K562 (cell line): ENCODE data around the gene RHPN2. TPM values are rescaled to one million over a fixed set of nuclear protein-coding genes. Genes with fewer than 3 reads are reported as not detected.

ENCODE experiments used
- ATF4 ChIP-seq: fragments of 450-650 bp; formaldehyde crosslinking; IDR thresholded peaks from 2 replicates; pipeline ENCODE4 v1.4.0; 2022; ENCODE audit warnings: mild to moderate bottlenecking, moderate library complexity
- HNRNPUL1 ChIP-seq: fragments of 200-400 bp; formaldehyde crosslinking; IDR thresholded peaks from 2 replicates; pipeline ENCODE4 v1.6.1; 2017; ENCODE audit warnings: low read length
- MCM7 ChIP-seq, 2 experiments: fragments of 450-650 bp; IDR thresholded peaks; 2 replicates each; pipeline ENCODE4 v1.6.1; 2016 to 2018
- MYC ChIP-seq, 2 experiments: fragments of 250-450 bp in 1 of 2; sonication (Bioruptor Pico) in 1 of 2; IDR thresholded peaks; 2 replicates each; pipeline versions ENCODE4 v1.5.1 to v1.6.1; 2012 to 2021; ENCODE audit warnings: low read depth in 2 of 2, borderline replicate concordance in 1 of 2, improper control_type of control experiment in 1 of 2, low read length in 1 of 2, mild to moderate bottlenecking in 1 of 2, moderate library complexity in 1 of 2
- RNF2 ChIP-seq: sonication (generic); IDR thresholded peaks from 2 replicates; pipeline ENCODE4 v1.6.1; 2016
- ZBED1 ChIP-seq: IDR thresholded peaks from 2 replicates; pipeline ENCODE4 v1.6.1; 2014
- ZNF318 ChIP-seq, 2 experiments: fragments of 450-650 bp; IDR thresholded peaks; 2 replicates each; pipeline ENCODE4 v1.6.1; 2016; ENCODE audit warnings: mild to moderate bottlenecking in 2 of 2, borderline replicate concordance in 1 of 2, low read depth in 1 of 2, moderate library complexity in 1 of 2
- ZNF407 ChIP-seq: fragments of 450-650 bp; IDR thresholded peaks from 2 replicates; pipeline ENCODE4 v1.6.1; 2016; ENCODE audit warnings: low read depth
- polyA plus RNA-seq, 8 experiments: library from polyadenylated mRNA; depleted of rRNA in 4 of 8; stranded (reverse) in 5 of 8; unstranded in 3 of 8; fragments of >200 nt; fragmentation: Nextera tagmentation in 2 of 8; fragmentation: Illumina TruSeq in 1 of 8; extraction: Ambion mirVana in 2 of 8; extraction: Trizol in 1 of 8; gene quantifications; 2 replicates each; pipeline versions ENCODE4 v1.2.1 to v1.2.3, GENCODE V29; 2011 to 2014; ENCODE audit warnings: inconsistent platforms in 1 of 8, missing spikeins in 1 of 8
- total RNA-seq, 7 experiments: library from RNA; depleted of rRNA in 6 of 7; stranded (reverse); fragments of >200 nt in 6 of 7; fragmentation: Illumina TruSeq in 2 of 7; extraction: Trizol in 2 of 7; gene quantifications; 2 replicates each; pipeline versions ENCODE4 v1.2.1 to v1.2.3, GENCODE V29; 2011 to 2021; ENCODE audit warnings: low replicate concordance in 1 of 7

RHPN2 gene
- total and polyA plus RNA-seq, 9 of the 15 experiments (the other 6 are each of a cell fraction or from before 2014, with no cell fraction given), result 0.63 to 9.9 (median 3.2) TPM

DNA sequence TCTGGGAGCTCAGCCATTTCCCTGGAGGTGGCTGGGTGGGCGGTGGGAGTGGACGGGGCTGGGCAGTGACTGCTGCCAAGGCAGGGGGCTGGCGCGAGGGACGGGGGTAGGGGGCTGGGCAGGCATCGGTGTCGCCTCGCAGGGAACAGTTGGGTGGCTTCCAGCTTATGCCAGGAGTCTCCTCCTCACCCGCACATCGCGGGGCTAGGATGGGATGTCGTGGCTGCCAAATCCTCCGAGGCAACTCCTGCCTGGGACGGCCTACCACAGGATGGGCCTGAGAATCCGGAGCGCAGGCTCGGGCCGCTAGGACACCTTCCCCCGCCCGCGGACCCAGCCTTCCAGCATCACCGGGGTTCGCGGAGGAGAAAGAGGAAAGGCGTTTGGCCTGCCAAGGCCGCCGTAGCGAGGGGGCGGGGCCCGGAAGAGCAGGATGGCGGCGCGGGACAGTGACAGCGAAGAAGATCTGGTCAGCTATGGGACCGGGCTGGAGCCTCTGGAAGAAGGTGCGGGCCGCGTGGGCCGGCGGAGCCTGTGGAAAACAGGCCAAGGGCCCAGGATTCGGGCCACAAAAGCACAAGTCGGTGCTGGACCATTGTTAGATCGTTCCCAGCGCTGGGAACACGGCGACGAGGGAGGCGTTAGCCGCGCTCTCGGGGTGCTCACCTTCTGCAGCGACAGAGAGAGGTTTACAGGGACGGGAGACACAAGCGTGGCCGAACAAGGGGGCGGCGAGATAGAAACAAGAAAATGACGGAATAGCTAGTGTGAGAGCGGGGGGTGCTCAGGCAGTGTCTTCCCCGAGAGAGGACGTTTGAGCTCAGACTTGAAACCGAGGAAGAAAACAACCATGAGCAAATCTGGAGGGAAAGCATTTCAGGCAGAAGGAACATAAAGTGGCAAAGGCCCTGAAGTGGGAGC is 16.3 kb upstream of the RHPN2 start, which contains the start of gene GPATCH1 (continued):
- TF ChIP-seq ZNF318 (IDR thresholded peaks at IDR 0.05; ENCODE audit: borderline replicate concordance in 1 of 2, low read depth in 1 of 2) (no peak), MCM7 (IDR thresholded peaks at IDR 0.05) (no peak), MYC (IDR thresholded peaks at IDR 0.05; ENCODE audit: low read depth, low read length) (peak; percentile 61; the same call in 1 of the 2 replicates), MYC (CRISPR knock-in tag; IDR thresholded peaks at IDR 0.05; ENCODE audit: borderline replicate concordance, low read depth) (0 out of 2 replicates have a peak, but pooled peaks have one; percentile 49), RNF2 (0 out of 2 replicates have a peak, but pooled peaks have one; percentile 50), ZBED1 (no peak), ATF4 (CRISPR knock-in tag) (no peak), ZNF407 (peak; percentile 99), HNRNPUL1 (no peak)
